ENCODE measurements around the gene RHBDL1. TPM values are rescaled to one million over a fixed set of nuclear protein-coding genes. Genes with fewer than 3 reads are reported as not detected.

Gene RHBDL1
- total RNA-seq, 1 donor from 2014 or later: 0.24 TPM

DNA sequence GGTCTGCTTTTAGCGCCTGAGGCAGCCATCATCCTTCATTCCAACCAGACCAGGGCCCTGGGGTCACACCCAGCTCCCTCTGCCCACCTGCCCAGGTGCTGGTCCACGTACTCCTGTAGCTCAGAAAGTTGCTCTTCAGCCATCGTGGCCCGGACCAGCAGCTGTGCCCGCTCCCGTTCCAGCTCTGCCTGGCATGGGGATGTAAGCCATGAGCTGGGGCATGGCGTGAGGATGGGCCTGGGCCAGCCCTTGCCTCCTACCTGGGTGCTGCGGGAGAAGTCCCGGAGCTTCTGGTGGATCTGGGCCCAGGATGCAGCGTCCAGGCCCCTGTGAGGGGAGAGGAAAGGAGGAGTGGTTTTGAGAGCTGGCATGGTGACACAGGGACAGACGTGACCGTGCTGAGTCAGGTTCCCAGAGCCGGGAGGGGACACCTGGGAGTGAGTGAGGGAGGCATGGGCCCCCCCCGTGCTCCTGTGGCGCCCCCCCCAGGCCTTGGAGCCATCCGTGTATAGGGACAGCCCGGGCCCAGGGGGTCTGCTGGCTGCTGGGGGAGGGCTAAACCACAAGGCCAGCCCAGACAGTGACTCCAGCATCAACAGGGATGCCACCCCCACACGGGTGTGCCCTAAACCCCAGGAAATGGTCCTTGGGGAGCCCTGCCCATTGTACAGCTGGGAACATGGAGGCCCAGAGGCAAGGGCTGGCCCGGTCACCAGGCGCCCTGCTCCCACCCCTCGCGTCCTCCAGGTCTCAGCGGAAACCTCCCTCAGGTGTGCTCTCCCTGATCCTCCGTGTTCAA, 47.6 kb downstream of the RHBDL1 start:
- H3K4me1 Mint-ChIP-seq: peaks cover 16% of the 10 kb centered on the region
- intact Hi-C loops (cut with micrococcal nuclease): loop anchor here (5.0 kb wide), 2 partner anchors 84 to 249 kb away; partner anchors contain the start of gene LMF1

DNA sequence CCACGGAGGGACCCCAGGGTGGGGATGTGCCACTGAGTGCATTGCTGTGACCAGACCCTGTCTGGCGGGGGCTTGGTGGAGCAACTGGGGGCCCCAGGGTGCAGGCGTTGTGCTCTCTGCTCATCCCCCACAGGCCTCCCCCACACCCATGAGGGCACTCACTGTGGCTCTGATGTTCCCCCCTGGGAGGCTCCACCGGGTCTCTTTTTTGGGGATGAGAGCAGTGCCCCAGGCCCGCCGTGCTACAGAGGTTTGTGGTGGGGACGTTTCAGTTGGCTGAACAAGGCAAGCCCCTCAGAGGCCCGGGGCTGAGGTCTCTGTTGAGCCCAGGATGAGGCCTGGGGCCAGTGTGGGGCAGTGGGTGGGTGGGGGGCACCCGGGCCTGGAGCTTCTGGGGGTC, 48.2 kb downstream of the RHBDL1 start:
- H3K27me3 Mint-ChIP-seq: no peaks in the 10 kb centered on the region
- H3K4me1 Mint-ChIP-seq: peaks cover 16% of the 10 kb centered on the region
- CTCF ChIA-PET: no interaction called here
- TF ChIP-seq, protein P1, sequence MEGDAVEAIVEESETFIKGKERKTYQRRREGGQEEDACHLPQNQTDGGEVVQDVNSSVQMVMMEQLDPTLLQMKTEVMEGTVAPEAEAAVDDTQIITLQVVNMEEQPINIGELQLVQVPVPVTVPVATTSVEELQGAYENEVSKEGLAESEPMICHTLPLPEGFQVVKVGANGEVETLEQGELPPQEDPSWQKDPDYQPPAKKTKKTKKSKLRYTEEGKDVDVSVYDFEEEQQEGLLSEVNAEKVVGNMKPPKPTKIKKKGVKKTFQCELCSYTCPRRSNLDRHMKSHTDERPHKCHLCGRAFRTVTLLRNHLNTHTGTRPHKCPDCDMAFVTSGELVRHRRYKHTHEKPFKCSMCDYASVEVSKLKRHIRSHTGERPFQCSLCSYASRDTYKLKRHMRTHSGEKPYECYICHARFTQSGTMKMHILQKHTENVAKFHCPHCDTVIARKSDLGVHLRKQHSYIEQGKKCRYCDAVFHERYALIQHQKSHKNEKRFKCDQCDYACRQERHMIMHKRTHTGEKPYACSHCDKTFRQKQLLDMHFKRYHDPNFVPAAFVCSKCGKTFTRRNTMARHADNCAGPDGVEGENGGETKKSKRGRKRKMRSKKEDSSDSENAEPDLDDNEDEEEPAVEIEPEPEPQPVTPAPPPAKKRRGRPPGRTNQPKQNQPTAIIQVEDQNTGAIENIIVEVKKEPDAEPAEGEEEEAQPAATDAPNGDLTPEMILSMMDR (IDR thresholded peaks at IDR 0.05): no peak
- DNase-seq (no peak), ATAC-seq (ENCODE audit: low read depth) (no peak)
- H3K9me3 Mint-ChIP-seq: no peaks in the 10 kb centered on the region
- POLR2A ChIA-PET: interaction anchor here (1.3 to 4.4 kb wide), 2 partner anchors 13 to 16 kb away, joined by 3 to 31 read pairs; no protein-coding TSS in a partner anchor
- intact Hi-C loops (cut with micrococcal nuclease): loop anchor here (5.0 kb wide), 2 partner anchors 84 to 249 kb away; partner anchors contain the start of gene LMF1
- H3K36me3 Mint-ChIP-seq (ENCODE audit: low read depth): peaks cover 3% of the 10 kb centered on the region
- no peak overlapping the region for H3K27ac Mint-ChIP-seq
- H3K4me3 Mint-ChIP-seq: no peak overlapping the region

More for the DNA sequence above, 47.6 kb downstream of the RHBDL1 start:
- POLR2A ChIA-PET: interaction anchor here (1.3 to 4.4 kb wide), 4 partner anchors 14 to 39 kb away, joined by 3 to 34 read pairs (median 18); partner anchors contain the start of genes JMJD8 and WDR24
- DNase-seq: no peak
- Mint-ChIP-seq H3K9me3 (no peaks in the 10 kb centered on the region), H3K36me3 (ENCODE audit: low read depth) (peaks cover 3% of the 10 kb centered on the region), H3K27ac (no peak overlapping the region), H3K4me3 (no peak overlapping the region), H3K27me3 (no peaks in the 10 kb centered on the region)
- TF ChIP-seq, protein P1 (IDR thresholded peaks at IDR 0.05): no peak
- no peak for ATAC-seq (ENCODE audit: low read depth)
- CTCF ChIA-PET: interaction anchor here (0.9 to 2.3 kb wide), 2 partner anchors 11 to 18 kb away, joined by 3 to 12 read pairs; partner anchors contain the start of gene CIAO3

DNA sequence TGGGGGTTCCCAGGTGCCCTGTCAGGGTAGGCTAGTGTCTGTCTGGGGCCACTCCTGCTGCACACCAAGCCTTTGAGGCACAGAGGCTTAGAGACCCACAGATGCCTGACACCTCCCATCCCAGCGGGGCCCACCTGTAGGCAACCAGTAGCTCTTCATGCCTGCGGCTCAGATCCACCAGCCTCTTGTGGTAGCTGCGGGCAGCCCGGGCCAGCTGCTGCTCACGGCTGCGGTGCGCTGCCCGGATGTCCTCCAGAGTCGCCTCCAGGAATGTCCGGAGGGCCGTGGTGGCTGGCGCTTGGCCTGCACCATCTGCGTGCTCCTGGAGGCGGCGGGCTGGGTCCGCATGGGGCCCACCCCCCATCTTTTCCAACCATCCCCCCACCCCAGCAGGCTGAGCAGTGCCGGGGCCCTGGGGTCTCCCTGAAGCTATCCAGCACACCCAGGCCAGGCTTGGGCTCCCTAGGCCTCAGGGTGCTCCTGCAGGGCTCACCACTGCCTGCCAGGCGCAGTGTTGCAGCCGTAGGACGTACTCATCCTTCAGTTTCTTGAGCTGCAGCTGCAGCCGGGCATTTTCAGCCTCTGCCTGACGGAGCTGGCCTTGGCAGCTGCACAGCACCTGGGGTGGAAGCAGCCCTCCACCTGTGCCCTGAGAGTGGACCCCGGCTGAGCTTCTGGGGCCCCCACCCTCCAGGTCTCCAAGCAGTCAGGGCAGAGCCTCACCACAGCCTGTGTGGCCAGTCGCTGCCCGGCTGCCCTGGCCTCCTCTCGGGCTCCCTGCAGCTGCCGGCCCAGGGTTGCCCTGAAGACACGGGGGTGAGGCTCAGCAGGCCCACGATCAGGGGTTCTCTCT, 48.9 kb downstream of the RHBDL1 start:
- no peak for ATAC-seq (ENCODE audit: low read depth)
- DNase-seq: no peak
- Mint-ChIP-seq H3K4me1 (peaks cover 12% of the 10 kb centered on the region), H3K4me3 (no peak overlapping the region), H3K9me3 (no peaks in the 10 kb centered on the region), H3K36me3 (ENCODE audit: low read depth) (peaks cover 3% of the 10 kb centered on the region), H3K27me3 (no peaks in the 10 kb centered on the region), H3K27ac (no peak overlapping the region)
- intact Hi-C loops (cut with micrococcal nuclease): loop anchor here (5.0 kb wide), 2 partner anchors 83 to 248 kb away; partner anchors contain the start of gene LMF1
- CTCF ChIA-PET: no interaction called here
- TF ChIP-seq, protein P1 (IDR thresholded peaks at IDR 0.05): no peak
- POLR2A ChIA-PET: interaction anchor here (0.6 to 1.3 kb wide), 4 partner anchors 10 to 48 kb away, joined by 3 to 4 read pairs (median 3); partner anchors contain the start of gene METRN

DNA sequence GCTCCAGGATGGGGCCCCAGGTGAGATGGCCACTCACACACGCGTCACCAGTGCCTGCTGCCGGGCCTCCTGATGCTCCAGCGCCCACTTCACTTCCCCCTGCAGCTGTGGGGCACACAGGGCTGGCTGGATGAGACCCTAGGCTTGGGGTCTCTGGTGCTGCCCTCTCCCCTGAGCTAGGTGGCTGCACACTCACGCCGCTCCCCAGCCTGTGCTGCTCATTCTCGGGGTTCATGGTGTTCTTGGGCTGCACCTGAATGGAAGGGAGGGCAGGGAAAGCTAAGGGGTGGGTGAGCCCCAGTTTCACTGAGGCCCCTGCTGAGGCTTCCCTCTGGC, 49.5 kb downstream of the RHBDL1 start:
- H3K27ac Mint-ChIP-seq: no peak overlapping the region
- intact Hi-C loops (cut with micrococcal nuclease): no loop called here
- ChIA-PET POLR2A (interaction anchor here (0.6 to 1.6 kb wide), 5 partner anchors 10 to 49 kb away, joined by 3 to 7 read pairs (median 4); partner anchors contain the start of genes CIAO3 and METRN), CTCF (no interaction called here)
- ATAC-seq (ENCODE audit: low read depth) (no peak), DNase-seq (no peak)
- TF ChIP-seq, protein P1 (IDR thresholded peaks at IDR 0.05): no peak
- H3K9me3 Mint-ChIP-seq: no peaks in the 10 kb centered on the region
- no peaks in the 10 kb centered on the region for H3K27me3 Mint-ChIP-seq
- peaks cover 9% of the 10 kb centered on the region for H3K4me1 Mint-ChIP-seq
- peaks cover 3% of the 10 kb centered on the region for H3K36me3 Mint-ChIP-seq (ENCODE audit: low read depth)
- H3K4me3 Mint-ChIP-seq: no peak overlapping the region

All from activated B cell treated with CpG ODN at 0.5 μM for 24 hours (primary cell).